Glutamatergic neuron (in vitro differentiated cells): Measurements from ENCODE around the gene CHI3L2. TPM values are rescaled to one million over a fixed set of nuclear protein-coding genes. Genes with fewer than 3 reads are reported as not detected.

ENCODE experiments used
- DNase-seq: peaks from one replicate; pipeline ENCODE4 v3.0.0; 2022
- H3K27ac Mint-ChIP-seq: one replicate; pipeline ENCODE4 v1.8.0; 2020; ENCODE audit warnings: mild to moderate bottlenecking, mixed read lengths, inconsistent platforms; ENCODE audit not compliant: unreplicated experiment
- H3K27me3 Mint-ChIP-seq: one replicate; pipeline ENCODE4 v1.8.0; 2020; ENCODE audit warnings: mild to moderate bottlenecking, moderate library complexity, mixed read lengths, inconsistent platforms; ENCODE audit not compliant: unreplicated experiment
- H3K36me3 Mint-ChIP-seq: one replicate; pipeline ENCODE4 v1.8.0; 2020; ENCODE audit warnings: mild to moderate bottlenecking, mixed read lengths, inconsistent platforms; ENCODE audit not compliant: unreplicated experiment
- H3K4me1 Mint-ChIP-seq: one replicate; pipeline ENCODE4 v1.8.0; 2020; ENCODE audit warnings: mild to moderate bottlenecking, low read depth, mixed read lengths, inconsistent platforms; ENCODE audit not compliant: unreplicated experiment
- H3K4me3 Mint-ChIP-seq: one replicate; pipeline ENCODE4 v1.8.0; 2020; ENCODE audit warnings: mild to moderate bottlenecking, mixed read lengths, inconsistent platforms; ENCODE audit not compliant: unreplicated experiment
- H3K9me3 Mint-ChIP-seq: one replicate; pipeline ENCODE4 v1.8.0; 2020; ENCODE audit warnings: mild to moderate bottlenecking, moderate library complexity, mixed read lengths, inconsistent platforms; ENCODE audit not compliant: unreplicated experiment
- total RNA-seq: library from RNA; stranded (reverse); fragmentation: NEBNext Ultra II Directional; extraction: Animal tissue kit (Norgen Biotek cat#: 25700); gene quantifications from one replicate; pipeline ENCODE4 v1.2.1, GENCODE V29; 2021; ENCODE audit not compliant: unreplicated experiment
- TF ChIP-seq, protein P1 (sequence below): fragments of 200-600 bp; sonication (generic); IDR thresholded peaks from one replicate; pipeline ENCODE4 v1.5.0; 2021; ENCODE audit not compliant: partially characterized antibody, unreplicated experiment

Gene CHI3L2
- total RNA-seq, 1 donor from 2014 or later, result not detected

DNA sequence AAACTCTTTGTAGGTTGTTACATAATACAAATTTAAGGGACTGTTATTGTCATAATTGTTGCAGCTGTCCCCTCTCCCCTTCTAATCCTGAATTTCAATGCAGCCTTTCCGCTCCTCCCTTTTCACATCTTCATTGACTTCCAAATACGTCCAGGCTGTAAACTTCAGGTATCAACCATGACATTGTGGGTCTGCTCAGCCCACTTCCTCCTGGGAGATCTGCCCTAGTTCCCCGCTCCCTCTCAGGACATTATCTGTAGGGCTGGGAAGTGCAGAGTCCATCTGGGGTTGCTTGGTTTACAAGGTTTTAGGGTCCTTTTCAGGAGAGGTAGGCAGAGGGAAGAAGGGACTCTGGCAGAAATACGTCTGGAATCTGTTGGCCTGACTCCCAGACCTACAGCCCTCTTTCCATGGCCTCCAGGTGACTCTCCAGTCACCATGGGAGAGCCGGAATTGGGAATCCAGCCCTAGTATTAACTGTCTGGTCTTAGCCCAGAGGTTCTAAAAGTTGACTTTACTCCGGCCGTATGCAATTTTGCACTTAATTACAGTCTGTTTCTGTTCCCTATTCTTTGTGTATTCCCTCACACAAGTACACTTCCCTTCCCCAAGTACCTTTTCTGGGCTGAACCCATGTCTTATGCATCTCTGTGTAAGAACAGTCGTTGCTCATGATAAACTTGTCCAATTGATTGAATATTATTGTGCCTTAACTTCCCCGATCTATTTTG lies 22.4 kb upstream of the CHI3L2 start:
- Mint-ChIP-seq H3K9me3 (no peaks in the 10 kb centered on the region), H3K4me1 (peaks cover 2% of the 10 kb centered on the region), H3K27me3 (peaks cover 8% of the 10 kb centered on the region), H3K36me3 (peaks cover 4% of the 10 kb centered on the region), H3K27ac (no peak overlapping the region), H3K4me3 (peak overlapping the region; percentile 72)
- TF ChIP-seq, protein P1, sequence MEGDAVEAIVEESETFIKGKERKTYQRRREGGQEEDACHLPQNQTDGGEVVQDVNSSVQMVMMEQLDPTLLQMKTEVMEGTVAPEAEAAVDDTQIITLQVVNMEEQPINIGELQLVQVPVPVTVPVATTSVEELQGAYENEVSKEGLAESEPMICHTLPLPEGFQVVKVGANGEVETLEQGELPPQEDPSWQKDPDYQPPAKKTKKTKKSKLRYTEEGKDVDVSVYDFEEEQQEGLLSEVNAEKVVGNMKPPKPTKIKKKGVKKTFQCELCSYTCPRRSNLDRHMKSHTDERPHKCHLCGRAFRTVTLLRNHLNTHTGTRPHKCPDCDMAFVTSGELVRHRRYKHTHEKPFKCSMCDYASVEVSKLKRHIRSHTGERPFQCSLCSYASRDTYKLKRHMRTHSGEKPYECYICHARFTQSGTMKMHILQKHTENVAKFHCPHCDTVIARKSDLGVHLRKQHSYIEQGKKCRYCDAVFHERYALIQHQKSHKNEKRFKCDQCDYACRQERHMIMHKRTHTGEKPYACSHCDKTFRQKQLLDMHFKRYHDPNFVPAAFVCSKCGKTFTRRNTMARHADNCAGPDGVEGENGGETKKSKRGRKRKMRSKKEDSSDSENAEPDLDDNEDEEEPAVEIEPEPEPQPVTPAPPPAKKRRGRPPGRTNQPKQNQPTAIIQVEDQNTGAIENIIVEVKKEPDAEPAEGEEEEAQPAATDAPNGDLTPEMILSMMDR, result no peak
- no peak for DNase-seq

DNA sequence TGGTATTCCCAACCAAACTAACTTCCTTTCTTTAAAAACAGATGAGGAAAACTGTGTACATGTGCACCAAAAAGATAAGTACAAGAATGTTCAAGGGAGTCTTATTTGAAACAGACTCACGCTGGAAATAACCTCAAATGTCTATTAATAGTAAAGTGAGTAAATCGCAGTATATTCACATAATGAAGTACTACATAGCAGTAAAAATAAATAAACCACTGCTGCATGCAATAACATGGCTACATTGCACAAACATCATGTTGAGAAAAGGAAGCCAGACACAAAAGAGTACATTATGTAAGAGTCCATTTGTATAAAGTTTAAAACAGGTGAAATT lies 21.8 kb upstream of the CHI3L2 start:
- Mint-ChIP-seq H3K4me1 (peaks cover 2% of the 10 kb centered on the region), H3K36me3 (peaks cover 4% of the 10 kb centered on the region), H3K9me3 (no peaks in the 10 kb centered on the region), H3K27ac (no peak overlapping the region), H3K27me3 (peaks cover 8% of the 10 kb centered on the region), H3K4me3 (no peak overlapping the region)
- no peak for DNase-seq
- TF ChIP-seq, protein P1, result no peak

DNA sequence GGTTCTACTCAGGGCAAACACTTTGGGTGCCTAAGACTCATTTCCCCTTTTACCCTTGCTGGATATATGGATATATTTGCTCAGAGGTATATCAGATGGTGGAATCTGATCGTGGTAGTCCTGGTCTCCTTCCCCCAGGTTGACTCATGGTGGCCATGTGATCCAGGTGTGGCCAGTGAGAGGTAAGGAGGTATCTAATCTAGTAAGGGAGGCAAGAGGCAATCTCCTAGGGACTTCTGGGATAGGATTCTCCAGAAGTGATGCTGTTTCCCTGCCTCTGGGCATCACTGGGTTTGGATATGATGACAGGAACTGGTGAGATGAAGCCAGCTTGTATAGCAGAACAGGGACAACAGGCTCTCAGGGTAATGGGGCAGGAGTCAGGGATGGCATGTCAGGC lies 18.6 kb upstream of the CHI3L2 start:
- Mint-ChIP-seq H3K36me3 (peaks cover 4% of the 10 kb centered on the region), H3K9me3 (no peaks in the 10 kb centered on the region), H3K4me3 (no peak overlapping the region), H3K27ac (no peak overlapping the region), H3K4me1 (peaks cover 2% of the 10 kb centered on the region), H3K27me3 (peaks cover 3% of the 10 kb centered on the region)
- TF ChIP-seq, protein P1, result no peak
- DNase-seq, result no peak

DNA sequence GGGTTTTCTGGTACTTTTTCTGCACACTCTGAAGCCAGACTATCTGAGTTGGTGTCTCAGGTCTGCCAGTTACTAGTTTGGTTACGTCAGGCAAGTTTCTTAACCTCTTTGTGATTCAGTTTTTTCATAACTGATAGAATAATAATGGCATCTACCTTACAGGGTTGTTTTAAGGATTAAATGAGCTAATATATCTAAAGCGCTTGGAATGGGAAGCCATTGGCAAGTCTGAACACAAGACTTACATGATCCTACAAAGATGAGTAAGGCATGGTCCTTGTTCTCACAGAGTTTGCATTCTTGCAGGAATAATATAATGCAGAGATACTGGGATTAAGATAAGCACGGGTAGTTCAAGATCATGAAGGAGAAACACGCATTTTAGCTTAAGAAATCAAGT lies 17.9 kb upstream of the CHI3L2 start:
- TF ChIP-seq, protein P1, result no peak
- Mint-ChIP-seq H3K27me3 (peaks cover 2% of the 10 kb centered on the region), H3K36me3 (peaks cover 4% of the 10 kb centered on the region), H3K27ac (no peak overlapping the region), H3K4me3 (no peak overlapping the region), H3K4me1 (peaks cover 2% of the 10 kb centered on the region), H3K9me3 (no peaks in the 10 kb centered on the region)
- DNase-seq, result no peak

DNA sequence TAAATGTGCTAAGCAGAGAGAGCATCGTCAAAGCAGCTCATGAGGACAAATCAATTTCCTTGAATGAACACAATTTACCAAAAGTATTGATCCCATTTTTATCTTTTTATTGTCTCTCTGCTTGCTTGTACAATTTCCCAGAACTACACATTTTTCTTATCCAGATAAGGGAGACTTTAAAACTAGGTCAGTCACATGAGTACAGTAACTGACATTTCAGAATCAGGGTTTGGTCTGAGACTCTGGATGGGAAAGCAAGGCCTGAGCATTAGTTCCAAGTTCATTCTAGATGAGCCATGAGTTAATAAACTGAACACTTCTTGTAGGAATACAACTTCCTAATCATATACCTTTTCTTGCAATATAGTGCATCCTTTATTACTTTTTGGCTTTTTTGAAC lies 15.6 kb upstream of the CHI3L2 start:
- Mint-ChIP-seq H3K27ac (no peak overlapping the region), H3K9me3 (no peaks in the 10 kb centered on the region), H3K4me1 (no peaks in the 10 kb centered on the region), H3K27me3 (no peaks in the 10 kb centered on the region), H3K36me3 (no peaks in the 10 kb centered on the region), H3K4me3 (no peak overlapping the region)
- TF ChIP-seq, protein P1, result no peak
- DNase-seq, result no peak
